Natural killer cell treated with Interleukin-12 subunit alpha and Interleukin-12 subunit beta and Interleukin-15 and Interleukin-18, amount 100 ng/mL, for 72 hours (primary cell): ENCODE measurements around the gene NOL9. TPM values are rescaled to one million over a fixed set of nuclear protein-coding genes. Genes with fewer than 3 reads are reported as not detected.
A peak's percentile ranks its signal among the peaks of the same experiment; 100 is the strongest.

ENCODE experiments used
- ATAC-seq, 2 donors: fragments of 150-1000 bp; cut with Tn5 transposase in 1 of 2; sonication (Bioruptor Pico), chemical (Tn5 transposase) in 1 of 2; 2 replicates each; pipeline ENCODE4 v1.10.0; 2021
- DNase-seq: peaks from one replicate; pipeline ENCODE4 v3.0.0; 2022; ENCODE audit warnings: low spot score
- H3K27ac Mint-ChIP-seq, 2 donors: 1 replicate in 1 of 2; 2 replicates in 1 of 2; pipeline ENCODE4 v1.8.0; 2022; ENCODE audit warnings: mixed read lengths in 2 of 2, mild to moderate bottlenecking in 1 of 2, moderate library complexity in 1 of 2
- H3K27me3 Mint-ChIP-seq, 2 donors: 1 replicate in 1 of 2; 2 replicates in 1 of 2; pipeline ENCODE4 v1.8.0; 2022; ENCODE audit warnings: mixed read lengths in 2 of 2
- H3K36me3 Mint-ChIP-seq: one replicate; pipeline ENCODE4 v1.8.0; 2022; ENCODE audit warnings: mixed read lengths
- H3K4me1 Mint-ChIP-seq, 2 donors: 1 replicate in 1 of 2; 2 replicates in 1 of 2; pipeline ENCODE4 v1.8.0; 2022; ENCODE audit warnings: low read depth in 2 of 2, mixed read lengths in 2 of 2, mild to moderate bottlenecking in 1 of 2
- H3K4me3 Mint-ChIP-seq: one replicate; pipeline ENCODE4 v1.8.0; 2022; ENCODE audit warnings: mixed read lengths
- H3K9me3 Mint-ChIP-seq: 2 replicates; pipeline ENCODE4 v1.8.0; 2022; ENCODE audit warnings: mixed read lengths
- total RNA-seq, 2 donors: library from RNA; stranded (reverse); gene quantifications; one replicate each; pipeline ENCODE4 v1.2.3, GENCODE V29; 2022

The NOL9 gene
- total RNA-seq, 2 donors from 2014 or later, result 41.6 to 80.5 TPM

GRCh38 chr1:6584126-6585080 is 30.1 kb upstream of the NOL9 start:
- Mint-ChIP-seq H3K9me3 (no peaks in the 10 kb centered on the region), H3K4me1 (peaks cover 31 to 33% of the 10 kb centered on the region in 2 donors), H3K4me3 (no peak overlapping the region), H3K27ac (peak overlapping the region in 1 of 2 donors; percentile 8), H3K36me3 (no peaks in the 10 kb centered on the region), H3K27me3 (no peaks in the 10 kb centered on the region)
- ATAC-seq (no peak), DNase-seq (no peak)

- Mint-ChIP-seq H3K4me1 (peaks cover 34 to 37% of the 10 kb centered on the region in 2 donors), H3K27me3 (no peaks in the 10 kb centered on the region), H3K9me3 (no peaks in the 10 kb centered on the region), H3K36me3 (no peaks in the 10 kb centered on the region), H3K27ac (peak overlapping the region in 1 of 2 donors; percentile 91), H3K4me3 (peak overlapping the region; percentile 38)
- DNase-seq (no peak), ATAC-seq (no peak)
Measured at GRCh38 chr1:6582370-6582769, 28.1 kb upstream of the NOL9 start.

- Mint-ChIP-seq H3K36me3 (no peaks in the 10 kb centered on the region), H3K9me3 (no peaks in the 10 kb centered on the region), H3K4me3 (peak overlapping the region; percentile 96), H3K27ac (peak overlapping the region in 1 of 2 donors; percentile 91), H3K4me1 (peaks cover 34 to 37% of the 10 kb centered on the region in 2 donors), H3K27me3 (no peaks in the 10 kb centered on the region)
- ATAC-seq (no peak), DNase-seq (no peak)
Measured at GRCh38 chr1:6581561-6582305, 27.4 kb upstream of the NOL9 start.

GRCh38 chr1:6580593-6581409 is 26.5 kb upstream of the NOL9 start:
- H3K9me3 Mint-ChIP-seq, result no peaks in the 10 kb centered on the region
- H3K27me3 Mint-ChIP-seq, result no peaks in the 10 kb centered on the region
- peak overlapping the region; percentile 96 for H3K4me3 Mint-ChIP-seq
- peak overlapping the region; percentile 83 to 91 for H3K27ac Mint-ChIP-seq
- no peak for ATAC-seq
- H3K36me3 Mint-ChIP-seq, result no peaks in the 10 kb centered on the region
- H3K4me1 Mint-ChIP-seq, result peaks cover 34 to 37% of the 10 kb centered on the region in 2 donors
- no peak for DNase-seq

- DNase-seq (no peak), ATAC-seq (peak in 1 of 2 donors; percentile 3)
- Mint-ChIP-seq H3K9me3 (no peaks in the 10 kb centered on the region), H3K4me3 (peak overlapping the region; percentile 96), H3K27me3 (no peaks in the 10 kb centered on the region), H3K36me3 (no peaks in the 10 kb centered on the region), H3K27ac (peak overlapping the region; percentile 83 to 91), H3K4me1 (peaks cover 34 to 36% of the 10 kb centered on the region in 2 donors)
Measured at GRCh38 chr1:6580119-6580592, 25.8 kb upstream of the NOL9 start.

- Mint-ChIP-seq H3K36me3 (no peaks in the 10 kb centered on the region), H3K9me3 (no peaks in the 10 kb centered on the region), H3K4me3 (peak within 1 kb of the TSS; percentile 96), H3K4me1 (peaks cover 28 to 30% of the 10 kb centered on the region in 2 donors), H3K27me3 (no peaks in the 10 kb centered on the region), H3K27ac (peak within 1 kb of the TSS; percentile 83 to 91)
- DNase-seq (peak; percentile 98), ATAC-seq (peak; percentile 99)
Measured at GRCh38 chr1:6579374-6580118, 25.2 kb upstream of the NOL9 start, which contains the start of gene ZBTB48. ZBTB48 (plus strand) TSS chr1:6579994; CDS start chr1:6580610, 616 bp downstream.

- H3K4me1 Mint-ChIP-seq, result peaks cover 24 to 26% of the 10 kb centered on the region in 2 donors
- H3K27ac Mint-ChIP-seq, result peak overlapping the region; percentile 83 to 91
- ATAC-seq (no peak), DNase-seq (no peak)
- no peaks in the 10 kb centered on the region for H3K9me3 Mint-ChIP-seq
- H3K27me3 Mint-ChIP-seq, result no peaks in the 10 kb centered on the region
- no peaks in the 10 kb centered on the region for H3K36me3 Mint-ChIP-seq
- H3K4me3 Mint-ChIP-seq, result peak overlapping the region; percentile 96
Measured at GRCh38 chr1:6578624-6579373, 24.5 kb upstream of the NOL9 start.

GRCh38 chr1:6577831-6578525 is 23.7 kb upstream of the NOL9 start:
- H3K27me3 Mint-ChIP-seq, result peaks cover under 1 to 1% of the 10 kb centered on the region in 2 donors
- peaks cover 24 to 26% of the 10 kb centered on the region in 2 donors for H3K4me1 Mint-ChIP-seq
- H3K4me3 Mint-ChIP-seq, result no peak overlapping the region
- ATAC-seq, result no peak
- H3K9me3 Mint-ChIP-seq, result no peaks in the 10 kb centered on the region
- no peak for DNase-seq
- no peak overlapping the region for H3K27ac Mint-ChIP-seq
- H3K36me3 Mint-ChIP-seq, result no peaks in the 10 kb centered on the region

GRCh38 chr1:6574818-6575217 is 20.5 kb upstream of the NOL9 start:
- ATAC-seq (no peak), DNase-seq (no peak)
- Mint-ChIP-seq H3K9me3 (no peaks in the 10 kb centered on the region), H3K27me3 (peaks cover 6% of the 10 kb centered on the region in 2 donors), H3K4me3 (no peak overlapping the region), H3K27ac (no peak overlapping the region), H3K4me1 (peaks cover 4 to 10% of the 10 kb centered on the region in 2 donors), H3K36me3 (no peaks in the 10 kb centered on the region)

- H3K36me3 Mint-ChIP-seq, result no peaks in the 10 kb centered on the region
- peaks cover 7 to 10% of the 10 kb centered on the region in 2 donors for H3K27me3 Mint-ChIP-seq
- no peaks in the 10 kb centered on the region for H3K9me3 Mint-ChIP-seq
- ATAC-seq, result no peak
- no peak for DNase-seq
- H3K4me1 Mint-ChIP-seq, result peaks cover 0 to 3% of the 10 kb centered on the region in 2 donors
- no peak overlapping the region for H3K4me3 Mint-ChIP-seq
- no peak overlapping the region for H3K27ac Mint-ChIP-seq
Measured at GRCh38 chr1:6574025-6574620, 19.8 kb upstream of the NOL9 start.

- Mint-ChIP-seq H3K4me1 (no peaks in the 10 kb centered on the region), H3K27ac (no peak overlapping the region), H3K4me3 (no peak overlapping the region), H3K9me3 (no peaks in the 10 kb centered on the region), H3K27me3 (peaks cover 8 to 17% of the 10 kb centered on the region in 2 donors), H3K36me3 (no peaks in the 10 kb centered on the region)
- DNase-seq (no peak), ATAC-seq (no peak)
Measured at GRCh38 chr1:6572653-6573383, 18.5 kb upstream of the NOL9 start.
